Endothelial cell of umbilical vein (primary cell): ENCODE data around the gene SPDYE5. TPM values are rescaled to one million over a fixed set of nuclear protein-coding genes. Genes with fewer than 3 reads are reported as not detected.

Experiments used
- BruUV-seq: library from RNA; stranded (reverse); fragments of 400-500 nt; replicated peaks from 2 replicates; lab custom pipeline; 2021; lab: Mats Ljungman, UMichigan
- CTCF ChIA-PET: fragments of 300-600, 350-600 bp; sonication (Branson Sonifier 250); formaldehyde crosslinking; loops from one replicate; lab custom pipeline; 2021; ENCODE audit warnings: antibody characterized with exemption, inconsistent platforms; lab: Charles Lee
- POLR2A ChIA-PET: fragments of 300-600, 350-600 bp; sonication (Branson Sonifier 250); formaldehyde crosslinking; loops from one replicate; lab custom pipeline; 2021; ENCODE audit warnings: antibody characterized with exemption, inconsistent platforms; lab: Charles Lee
- DNase-seq: peaks from one replicate; pipeline ENCODE4 v3.0.0-alpha.2; 2011; ENCODE audit warnings: low read depth, low spot score
- FAIRE-seq: peaks from 2 replicates; lab custom pipeline; 2011; peaks lifted over from hg19 to GRCh38; lab: Jason Lieb, UNC
- H2AFZ ChIP-seq: 2 replicates; pipeline ENCODE4 v1.6.0; 2012; ENCODE audit warnings: low read depth, low read length, control low read depth, inconsistent platforms
- H3K27ac ChIP-seq: 2 replicates; pipeline ENCODE4 v1.5.1; 2011; ENCODE audit warnings: low read depth, mild to moderate bottlenecking, control low read depth, low read length, moderate library complexity; ENCODE audit not compliant: insufficient read depth
- H3K27me3 ChIP-seq, 2 experiments: 2 replicates each; pipeline versions ENCODE4 v1.6.0 to v1.6.1; 2011; ENCODE audit warnings: low read length in 2 of 2, mixed read lengths in 1 of 2; ENCODE audit not compliant: control insufficient read depth in 2 of 2, insufficient read depth in 2 of 2
- H3K36me3 ChIP-seq, 2 experiments: 2 replicates in 1 of 2; 3 replicates in 1 of 2; pipeline ENCODE4 v1.5.1; 2011; ENCODE audit warnings: low read length in 2 of 2, mild to moderate bottlenecking in 1 of 2, moderate library complexity in 1 of 2; ENCODE audit not compliant: control insufficient read depth in 2 of 2, insufficient read depth in 2 of 2; ENCODE audit errors: extremely low read depth in 1 of 2
- H3K4me1 ChIP-seq: 3 replicates; pipeline ENCODE4 v1.5.1; 2011; ENCODE audit warnings: mild to moderate bottlenecking, low read length; ENCODE audit not compliant: control insufficient read depth, insufficient read depth; ENCODE audit errors: extremely low read depth
- H3K4me2 ChIP-seq: 2 replicates; pipeline ENCODE4 v1.6.1; 2011; ENCODE audit warnings: low read length, control low read depth, mixed read lengths; ENCODE audit not compliant: insufficient read depth
- H3K4me3 ChIP-seq, 3 experiments: fragments of 200-600 bp in 1 of 3; sonication (generic), shearing (Covaris generic) in 1 of 3; replicated peaks in 1 of 3; 2 replicates each; pipeline ENCODE4 v1.5.1; 2011 to 2016; ENCODE audit warnings: control low read depth in 3 of 3, low read length in 3 of 3, mild to moderate bottlenecking in 2 of 3, inconsistent platforms in 1 of 3, low read depth in 1 of 3, moderate library complexity in 1 of 3; ENCODE audit not compliant: insufficient read depth in 1 of 3
- H3K79me2 ChIP-seq: 2 replicates; pipeline ENCODE4 v1.6.0; 2012; ENCODE audit warnings: low read length, inconsistent platforms; ENCODE audit not compliant: control insufficient read depth, insufficient read depth
- H3K9ac ChIP-seq: replicated peaks from 2 replicates; pipeline ENCODE3; 2011; ENCODE audit warnings: low read length, control low read depth; ENCODE audit not compliant: insufficient read depth; ENCODE audit errors: extremely low read depth
- H3K9me1 ChIP-seq: replicated peaks from 3 replicates; pipeline ENCODE4 v1.6.0; 2011; ENCODE audit warnings: mild to moderate bottlenecking, low read length; ENCODE audit not compliant: control insufficient read depth, insufficient read depth; ENCODE audit errors: extremely low read depth
- H3K9me3 ChIP-seq: replicated peaks from 2 replicates; pipeline ENCODE4 v1.5.1; 2012; ENCODE audit warnings: low read length, inconsistent platforms; ENCODE audit not compliant: control insufficient read depth, insufficient read depth
- H4K20me1 ChIP-seq: replicated peaks from 2 replicates; pipeline ENCODE3; 2011; ENCODE audit warnings: mild to moderate bottlenecking, low read length; ENCODE audit not compliant: control insufficient read depth, insufficient read depth; ENCODE audit errors: extremely low read depth
- EZH2 ChIP-seq: IDR thresholded peaks from 2 replicates; pipeline ENCODE4 v1.6.1; 2012; ENCODE audit warnings: borderline replicate concordance, low read depth, mild to moderate bottlenecking, moderate library complexity, low read length, inconsistent platforms; ENCODE audit not compliant: severe bottlenecking
- GATA2 ChIP-seq: IDR thresholded peaks from 2 replicates; pipeline ENCODE4 v1.7.0; 2011; ENCODE audit warnings: low read depth, mild to moderate bottlenecking, moderate library complexity, mixed read lengths, low read length; ENCODE audit not compliant: insufficient read length, insufficient read depth
- JUN ChIP-seq: IDR thresholded peaks from 2 replicates; pipeline ENCODE4 v1.6.1; 2011; ENCODE audit warnings: borderline replicate concordance, low read depth; ENCODE audit not compliant: insufficient read length, insufficient read depth
- dilution Hi-C: fragments of 300-500 bp; cut with MboI; formaldehyde crosslinking; loops from one replicate; pipeline ENCODE4 v1.15.0; 2019; ENCODE audit warnings: low sequenced_read_pairs; ENCODE audit not compliant: extremely low pct_ligation_motif_present
- intact Hi-C: fragments of 100-400 bp; cut with micrococcal nuclease; formaldehyde crosslinking; loops from one replicate; pipeline ENCODE4 v1.10.0; 2022
- polyA plus RNA-seq, 4 experiments: library from polyadenylated mRNA; depleted of rRNA in 3 of 4; stranded (reverse) in 3 of 4; unstranded in 1 of 4; fragments of >200 nt; gene quantifications; 2 replicates each; pipeline versions ENCODE4 v1.2.1 to v1.2.3, GENCODE V29; 2011 to 2012; ENCODE audit warnings: missing spikeins in 1 of 4
- small RNA-seq: library from RNA; depleted of rRNA; stranded (forward); fragments of <200 nt; gene quantifications from one replicate; pipeline ENCODE3, GENCODE V24; 2012; ENCODE audit warnings: low replicate concordance, low read depth; ENCODE audit not compliant: insufficient read depth, insufficient read length
- total RNA-seq: library from RNA; stranded (reverse); gene quantifications from 2 replicates; pipeline ENCODE4 v1.2.3, GENCODE V29; 2021

The SPDYE5 gene
- total and polyA plus RNA-seq, 2 donors (not counting 3 experiments of a cell fraction or from before 2014, with no cell fraction given), result not detected

DNA sequence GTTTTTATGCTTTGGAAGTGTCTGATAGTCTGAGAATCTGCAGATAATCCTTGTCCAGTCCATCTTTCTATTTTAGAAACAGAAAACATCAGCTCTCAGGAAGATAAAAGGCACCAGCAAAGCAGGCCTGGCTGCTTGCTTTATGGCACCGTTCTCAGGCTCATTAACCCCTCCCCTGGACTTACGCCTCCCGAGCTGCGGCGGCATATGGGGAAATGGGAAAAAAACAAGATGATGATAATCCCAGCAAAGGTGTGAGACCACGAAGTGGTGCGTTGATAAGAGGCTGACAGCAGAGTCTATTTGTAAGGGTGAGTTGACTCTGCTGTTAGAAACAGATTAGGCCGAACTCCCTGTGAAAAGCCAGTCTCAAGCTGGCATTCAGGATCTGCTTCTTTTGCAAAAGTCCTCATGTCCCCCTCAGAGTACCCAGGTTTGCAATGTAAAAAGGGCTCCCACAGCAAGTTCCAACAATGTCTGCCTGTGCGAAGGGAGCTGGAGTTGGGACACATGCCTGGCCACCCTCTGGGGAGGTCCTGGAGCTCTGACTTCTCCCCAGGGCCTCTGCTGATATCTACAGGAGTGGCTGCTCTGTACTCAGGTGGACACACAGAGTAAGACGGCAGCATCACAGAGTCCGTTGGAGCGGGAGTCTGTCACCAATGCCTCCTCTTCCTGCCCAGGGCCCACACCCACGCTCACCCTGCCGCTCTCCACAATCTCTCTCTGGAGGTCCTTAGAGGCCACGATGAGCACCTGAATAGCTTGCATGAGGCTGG lies 54.3 kb downstream of the SPDYE5 start:
- Histone ChIP-seq H3K4me3 (no peak overlapping the region), H3K9ac (no peak overlapping the region), H3K79me2 (no peaks in the 10 kb centered on the region), H3K9me3 (no peaks in the 10 kb centered on the region), H3K9me1 (no peaks in the 10 kb centered on the region), H3K36me3 (peaks cover 5 to 37% of the 10 kb centered on the region in 2 experiments), H4K20me1 (no peaks in the 10 kb centered on the region), H3K4me1 (no peaks in the 10 kb centered on the region), H3K27ac (no peak overlapping the region), H3K27me3 (no peaks in the 10 kb centered on the region), H2AFZ (no peak overlapping the region), H3K4me2 (no peak overlapping the region)
- ChIA-PET POLR2A (no interaction called here), CTCF (no interaction called here)
- TF ChIP-seq EZH2 (no peak), GATA2 (no peak), JUN (no peak)
- intact Hi-C loops (no loop called here), dilution Hi-C loops (no loop called here)
- no TSS peak for BruUV-seq
- no peak for FAIRE-seq
- DNase-seq, result no peak

Small RNA genes within 50 kb of the gene (small RNA-seq; reads per million reads assigned to genes)
- gene AC211429.1, result not detected
- gene RF00019, result not detected

Other genes starting within 250 kb of the SPDYE5 start
- gene TRIM73, start 96.7 kb upstream of the SPDYE5 start, total RNA-seq, result 1.2 and 2.0 TPM in 2 replicates
- gene TRIM73, start 96.7 kb upstream of the SPDYE5 start, polyA plus RNA-seq, result 0.89 and 1.6 TPM in 2 replicates
- gene POM121C, start 6.0 kb upstream of the SPDYE5 start, total RNA-seq, result 45.6 and 50.3 TPM in 2 replicates
- gene POM121C, start 6.0 kb upstream of the SPDYE5 start, polyA plus RNA-seq, result 10.3 and 15.4 TPM in 2 replicates
- 45.1 and 47.6 TPM in 2 replicates for gene HIP1, start 246.6 kb downstream of the SPDYE5 start, total RNA-seq
- gene HIP1, start 246.6 kb downstream of the SPDYE5 start, polyA plus RNA-seq, result 22.3 and 23.7 TPM in 2 replicates